NOMO-1 treated with DMSO at 0.1 percent for 48 hours (cell line): ENCODE results near the gene GOLGA2.
A peak's percentile ranks its signal among the peaks of the same experiment; 100 is the strongest.

Experiments
- DNase-seq: peaks from one replicate; lab custom pipeline; 2025; ENCODE audit not compliant: unreplicated experiment; lab: John Stamatoyannopoulos, UW

GOLGA2 gene

GRCh38 chr9:128275198-128276007 is at the start of gene GOLGA2:
Gene GOLGA2, minus strand, starts transcription at chr9:128276007. Its CDS starts 31 bp downstream, at chr9:128275976.
- peak; percentile 39 for DNase-seq

DNA sequence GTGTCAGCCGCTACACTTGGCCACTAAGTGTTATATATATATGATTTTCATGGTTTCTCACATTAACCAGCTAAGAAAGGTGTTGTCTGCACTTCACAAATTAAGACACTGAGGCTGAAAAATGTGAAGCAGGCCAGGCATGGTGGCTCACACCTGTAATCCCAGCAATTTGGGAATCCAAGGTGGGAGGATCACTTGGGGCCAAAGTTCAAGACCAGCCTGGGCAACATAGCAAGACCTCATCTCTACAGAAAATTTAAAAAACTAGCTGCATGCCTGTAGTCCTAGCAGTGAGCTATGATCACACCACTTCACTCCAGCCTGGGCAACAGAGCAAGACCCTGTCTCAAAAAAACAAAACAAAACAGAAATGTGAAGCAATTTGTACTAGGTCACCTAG is 48.6 kb upstream of the GOLGA2 start:
- DNase-seq = no peak

DNA sequence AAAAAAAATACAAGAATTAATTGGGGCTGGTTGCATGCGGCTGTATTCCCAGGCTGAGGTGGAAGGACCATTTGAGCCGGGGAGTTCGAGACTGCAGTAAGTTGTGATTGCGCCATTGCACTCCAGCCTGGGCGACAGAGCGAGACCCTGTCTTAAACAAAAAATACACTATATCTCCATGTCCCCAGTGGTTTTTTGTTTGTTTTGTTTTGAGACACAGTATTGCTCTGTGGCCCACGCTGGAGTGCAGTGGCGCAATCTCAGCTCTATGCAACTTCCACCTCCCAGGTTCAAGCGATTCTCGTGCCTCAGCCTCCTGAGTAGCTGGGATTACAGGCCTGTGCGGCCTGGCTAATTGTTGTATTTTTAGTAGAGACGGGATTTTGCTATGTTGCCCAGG is 48.0 kb upstream of the GOLGA2 start:
- DNase-seq = no peak

DNA sequence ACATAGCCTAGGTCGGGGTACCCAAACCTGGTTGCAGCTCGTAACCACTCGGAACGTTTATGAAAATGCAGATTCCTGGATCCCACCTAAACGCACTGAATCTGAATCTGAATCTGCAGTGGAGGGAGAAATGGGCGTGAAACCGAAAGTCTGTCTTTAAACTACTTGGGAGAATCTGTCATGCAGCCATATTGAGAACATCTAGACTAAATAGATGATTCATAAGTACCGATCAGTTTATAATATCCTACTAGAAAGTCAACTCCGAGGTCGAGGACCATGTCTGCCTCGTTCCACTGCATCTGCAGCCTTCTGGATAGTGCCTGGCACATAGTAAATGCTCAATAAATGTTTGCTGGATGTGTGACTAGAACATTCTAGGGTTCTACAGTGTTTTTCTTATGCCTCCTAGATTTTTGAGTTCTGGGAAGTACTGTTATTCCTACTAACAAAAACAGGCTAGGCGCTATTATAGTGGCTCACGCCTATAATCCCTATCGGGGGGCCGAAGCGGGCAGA is 47.5 kb upstream of the GOLGA2 start:
- DNase-seq = peak; percentile 17

DNA sequence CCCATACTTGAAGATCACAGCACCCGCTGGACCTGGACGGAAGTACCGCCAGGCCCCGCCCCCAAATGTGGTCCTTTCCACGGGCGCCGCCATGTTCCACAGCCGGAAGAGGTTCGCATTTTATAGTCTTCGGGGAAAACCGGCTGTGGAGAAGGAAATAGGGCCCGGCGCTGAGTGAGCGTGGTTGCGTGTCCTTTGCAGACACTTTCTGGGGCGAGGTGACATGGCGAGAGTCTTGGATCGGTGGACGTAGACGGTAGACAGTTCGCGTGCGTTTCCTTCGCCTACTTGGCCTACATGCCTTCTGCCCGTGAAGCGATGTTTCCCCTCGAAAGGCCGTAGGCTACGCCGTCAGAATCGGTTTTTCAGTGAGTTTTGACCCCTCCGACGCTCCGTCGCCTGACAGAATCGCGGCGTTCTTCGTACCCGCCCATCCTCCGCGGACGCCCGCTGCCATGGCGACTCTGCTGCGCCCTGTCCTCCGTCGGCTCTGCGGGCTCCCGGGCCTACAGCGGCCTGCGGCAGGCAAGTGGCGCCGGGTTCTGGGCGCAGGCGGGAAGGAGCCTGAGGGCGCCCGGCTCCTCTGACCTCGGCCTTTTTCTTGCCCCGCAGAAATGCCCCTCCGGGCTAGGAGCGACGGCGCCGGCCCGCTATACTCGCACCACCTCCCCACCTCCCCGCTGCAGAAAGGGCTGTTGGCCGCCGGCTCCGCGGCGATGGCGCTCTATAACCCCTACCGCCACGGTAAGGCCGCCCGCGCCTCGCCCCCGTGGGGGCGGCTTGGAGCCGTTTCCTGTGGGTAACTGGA is 46.8 kb upstream of the GOLGA2 start, which contains the start of the genes COQ4 and TRUB2:
Gene COQ4 (plus strand): TSS at position 436 of the 808 bp plus-strand sequence. CDS start 20 bp downstream, at position 456.
Gene TRUB2 (minus strand): TSS at position 44 of the 808 bp plus-strand sequence. CDS start 39 bp downstream, at position 5.
- peak; percentile 96 for DNase-seq

DNA sequence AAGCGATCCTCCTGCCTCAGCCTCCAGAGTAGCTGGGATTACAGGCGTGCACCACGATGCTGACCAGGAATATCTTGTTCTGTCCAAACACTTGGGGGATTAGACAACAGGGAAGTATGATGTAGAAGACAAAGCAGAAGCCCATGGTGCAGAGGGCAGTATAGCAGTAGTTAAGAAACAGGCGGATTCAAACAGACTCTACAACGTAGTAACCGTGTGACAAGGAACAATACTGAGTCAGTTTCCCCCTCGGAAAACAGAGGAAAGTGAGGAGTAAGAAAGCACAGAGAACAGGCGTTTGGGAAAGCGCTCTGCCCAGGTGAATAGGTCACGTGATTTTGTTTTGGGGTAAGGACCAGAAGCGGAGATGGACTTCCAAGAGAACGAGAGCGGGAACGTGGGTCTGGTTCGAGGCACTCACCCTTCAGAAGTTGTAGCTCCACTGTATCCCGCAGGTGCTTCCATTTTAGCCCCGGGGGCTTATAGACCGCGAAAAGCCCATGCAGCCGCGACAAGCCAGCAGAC is 46.1 kb upstream of the GOLGA2 start:
- no peak for DNase-seq

GRCh38 chr9:128321343-128321742 is 45.5 kb upstream of the GOLGA2 start:
- DNase-seq = no peak

DNA sequence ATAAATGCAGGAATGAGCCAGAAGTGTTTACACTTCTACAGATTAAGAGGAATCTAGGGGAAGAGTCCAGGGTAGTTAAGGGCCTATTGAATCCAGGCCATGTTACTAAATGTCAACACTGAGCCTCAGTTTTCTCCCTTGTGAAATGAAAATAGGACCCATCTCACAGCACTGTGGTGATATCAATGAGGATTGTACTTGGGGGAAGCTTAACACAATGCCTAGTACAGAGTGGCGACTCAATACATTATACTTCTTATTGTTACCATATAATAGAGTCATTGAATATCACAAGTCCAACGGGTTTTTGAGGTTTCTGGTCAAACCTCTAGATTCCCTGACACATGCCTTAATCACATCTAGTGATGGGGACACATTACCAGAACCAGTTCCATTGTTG is 41.8 kb upstream of the GOLGA2 start:
- DNase-seq = no peak

DNA sequence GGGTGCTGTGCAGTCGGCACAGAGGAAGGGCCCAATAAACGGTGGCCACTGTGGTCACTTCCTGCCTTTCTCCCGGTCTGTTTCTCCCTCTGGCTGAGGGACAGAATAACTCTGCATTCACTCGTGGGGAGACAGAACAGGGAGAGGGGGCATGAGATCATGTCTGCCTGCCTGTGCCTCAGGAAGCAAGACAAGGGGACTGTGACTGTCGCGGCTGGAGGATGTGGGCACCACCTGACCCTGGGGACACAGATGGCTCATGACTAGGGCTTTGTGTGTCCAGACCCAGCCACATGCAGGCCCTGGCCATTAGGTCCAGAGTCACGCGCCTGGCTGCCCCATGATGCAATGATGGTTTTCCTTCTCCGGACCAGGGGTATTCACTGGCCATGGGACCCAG is 40.6 kb upstream of the GOLGA2 start:
- DNase-seq = no peak

DNA sequence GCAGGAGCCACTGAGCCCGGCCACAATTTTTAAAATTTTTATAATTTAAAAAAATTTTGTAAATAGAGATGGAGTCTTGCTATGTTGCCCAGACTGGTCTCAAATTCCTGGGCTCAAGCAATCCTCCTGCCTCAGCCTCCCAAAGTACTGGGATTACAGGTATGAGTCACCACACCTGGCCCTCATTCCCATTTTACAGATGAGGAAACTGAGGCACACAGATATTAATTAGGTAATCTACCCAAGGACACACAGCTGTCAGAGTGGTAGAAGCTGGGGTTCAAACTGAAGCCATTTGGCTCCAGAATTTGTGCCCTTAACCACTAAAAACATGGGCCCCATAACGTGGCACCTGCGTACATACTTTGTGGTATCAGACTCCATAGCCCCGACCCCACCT is 38.9 kb upstream of the GOLGA2 start:
- DNase-seq = no peak

DNA sequence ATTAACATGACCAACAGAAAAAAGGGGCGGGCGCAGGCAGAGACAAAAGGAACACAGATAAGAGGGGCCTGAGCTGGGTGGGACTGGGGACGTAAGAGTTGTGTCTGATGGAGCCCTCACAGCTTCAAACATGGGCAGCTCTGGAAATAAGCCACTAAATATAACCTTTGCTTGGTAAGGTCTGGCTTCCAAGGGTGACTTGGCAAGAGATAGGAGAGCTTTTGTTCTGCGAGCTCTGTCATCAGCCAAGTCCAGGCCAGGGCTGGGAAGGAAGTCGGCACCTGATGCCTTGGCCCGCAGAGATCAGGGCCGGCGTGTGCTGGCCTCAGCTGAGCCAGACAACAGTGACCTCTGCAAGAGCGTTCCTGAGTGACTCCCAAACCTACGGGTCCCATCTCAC is 34.7 kb upstream of the GOLGA2 start:
- DNase-seq = no peak

GRCh38 chr9:128309551-128309950 is 33.7 kb upstream of the GOLGA2 start:
- DNase-seq = no peak

DNA sequence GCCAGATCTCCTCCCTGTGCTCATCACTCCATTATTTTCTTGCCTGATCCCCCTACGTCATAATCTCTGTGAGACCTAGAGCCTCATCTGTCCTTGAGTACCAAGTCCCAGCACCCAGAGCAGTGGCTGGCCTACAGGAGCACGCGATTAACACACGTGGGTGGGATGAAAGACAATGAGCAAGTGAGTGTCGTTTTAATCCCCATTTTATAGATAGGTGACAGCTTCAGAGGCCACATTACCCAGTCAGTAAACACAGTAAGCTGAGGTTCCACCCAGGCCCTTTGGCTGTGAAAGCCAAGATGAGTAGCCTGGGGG is 29.1 kb upstream of the GOLGA2 start:
- DNase-seq = no peak

DNA sequence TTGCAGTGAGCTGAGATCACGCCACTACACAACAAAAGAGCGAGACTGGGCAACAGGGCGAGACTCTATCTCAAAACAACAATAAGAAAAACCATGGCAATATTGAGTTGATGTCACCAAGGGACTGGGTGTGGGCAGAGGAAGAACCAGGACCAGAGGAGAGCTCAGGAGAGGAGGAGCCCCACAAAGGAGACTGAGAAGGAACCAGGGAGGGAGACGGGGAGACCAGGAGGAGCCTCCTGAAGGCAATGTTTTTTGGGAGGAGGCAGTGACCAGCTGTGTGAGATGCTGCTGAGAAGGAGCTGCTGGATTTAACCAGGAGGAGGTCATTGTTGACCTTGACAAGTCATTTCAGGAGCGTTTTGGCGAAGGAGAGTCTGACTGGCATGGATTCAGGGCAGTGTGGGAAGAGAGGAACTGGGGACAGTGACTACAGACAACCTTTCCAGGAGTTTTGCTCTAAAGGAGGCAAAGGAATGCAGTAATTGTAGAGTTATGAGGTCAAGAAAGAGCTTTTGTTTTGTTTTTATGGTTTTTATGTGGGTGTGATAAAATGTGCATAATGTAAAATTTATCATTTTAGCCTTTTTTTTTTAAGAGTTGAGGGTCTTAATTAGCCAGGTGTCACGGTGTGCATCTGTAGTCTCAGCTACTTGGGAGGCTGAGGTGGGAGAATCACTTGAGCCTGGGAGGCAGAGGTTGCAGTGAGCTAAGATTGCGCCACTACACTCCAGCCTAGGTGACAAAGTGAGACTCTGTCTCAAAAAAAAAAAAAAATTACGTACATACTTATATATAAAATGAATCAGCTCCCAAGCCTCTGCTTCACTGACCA is 28.5 kb upstream of the GOLGA2 start:
- DNase-seq = no peak

DNA sequence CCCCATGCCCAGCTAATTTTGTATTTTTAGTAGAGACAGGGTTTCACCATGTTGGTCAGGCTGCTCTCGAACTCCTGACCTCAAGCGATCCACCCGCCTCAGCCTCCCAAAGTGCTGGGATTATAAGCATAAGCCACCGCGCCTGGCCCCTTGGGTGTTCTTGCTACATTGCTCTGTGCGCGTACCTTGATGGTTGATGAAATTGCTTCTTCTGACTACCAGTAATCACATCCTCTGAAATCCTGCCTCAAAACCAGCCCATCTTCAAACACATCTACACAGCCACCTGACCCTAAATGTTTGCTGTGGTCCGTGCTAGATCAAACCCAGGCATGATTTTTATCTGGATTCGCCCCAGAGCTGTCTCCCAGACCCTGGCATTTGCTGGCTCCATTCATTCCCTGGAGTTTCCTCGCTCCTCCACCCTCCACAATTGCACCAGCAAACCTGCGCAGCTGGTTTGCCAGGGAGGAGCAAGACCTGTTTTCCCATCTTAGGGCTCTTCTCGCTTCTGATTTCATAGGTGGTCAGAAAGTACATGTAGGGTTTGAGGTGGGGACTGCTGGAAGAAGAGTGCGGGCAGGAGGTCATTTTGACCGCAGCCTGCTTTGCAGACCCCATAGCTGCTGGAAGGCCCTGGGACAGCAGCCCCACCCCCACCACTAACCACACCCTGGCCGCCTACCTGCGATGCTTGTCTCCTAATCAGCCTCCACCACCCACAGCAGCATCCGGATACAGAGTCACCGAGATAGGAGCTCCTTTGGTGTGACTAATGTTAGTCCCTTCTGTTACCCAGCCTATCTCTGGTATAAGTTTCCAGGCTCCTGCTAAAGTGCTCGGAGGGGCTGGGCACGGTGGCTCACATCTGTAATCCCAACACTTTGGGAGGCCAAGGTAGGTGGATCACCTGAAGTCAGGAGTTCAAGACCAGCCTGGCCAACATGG is 23.0 kb upstream of the GOLGA2 start:
- DNase-seq = no peak

DNA sequence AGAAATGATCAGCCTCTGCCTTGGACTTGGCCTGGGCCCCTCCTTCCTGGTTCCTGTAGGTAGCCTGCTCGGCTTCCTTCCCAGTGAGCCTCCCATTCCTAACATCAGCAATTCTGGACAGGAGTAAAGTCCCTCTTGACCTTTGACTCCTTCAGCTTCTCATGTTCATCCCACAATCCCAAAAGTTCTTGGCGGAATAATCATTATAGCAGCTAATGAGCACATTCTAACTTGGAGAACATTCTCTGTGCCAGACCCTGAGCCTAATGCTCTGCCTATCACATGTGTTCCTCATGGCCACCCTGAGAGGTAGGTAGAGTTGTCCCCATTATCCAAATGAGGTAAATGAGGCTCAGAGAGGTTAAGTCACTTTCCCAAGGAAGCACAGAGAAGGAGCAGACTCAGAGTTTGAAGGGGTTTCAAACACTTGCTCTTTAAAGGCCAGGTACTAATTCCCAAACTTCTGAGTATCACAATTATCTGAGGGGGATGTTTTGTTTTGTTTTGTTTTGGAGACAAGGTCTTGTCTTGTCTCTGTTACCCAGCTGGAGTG is 21.5 kb upstream of the GOLGA2 start:
- DNase-seq = no peak

GRCh38 chr9:128296340-128297220 is 20.8 kb upstream of the GOLGA2 start:
- DNase-seq = no peak

DNA sequence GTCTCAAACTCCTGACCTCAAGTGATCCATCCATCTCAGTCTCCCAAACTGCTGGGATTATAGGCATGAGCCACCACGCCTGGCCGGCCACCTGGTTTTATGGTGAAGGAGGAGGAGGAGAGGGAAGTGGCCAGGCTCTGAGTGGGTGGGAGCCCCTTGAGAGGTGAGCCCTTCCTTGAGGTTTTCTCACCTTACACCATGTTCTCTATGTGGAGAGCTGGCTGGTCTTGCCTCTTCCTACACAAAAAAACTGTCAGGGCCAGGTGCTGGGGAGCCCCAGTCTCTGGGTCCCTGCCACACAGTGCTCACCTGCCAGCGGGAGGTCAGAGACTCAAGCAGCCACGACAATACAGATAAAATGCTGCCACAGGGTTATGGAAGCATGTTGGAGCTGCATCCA is 18.3 kb upstream of the GOLGA2 start:
- no peak for DNase-seq
